Mesothelial cell of epicardium (in vitro differentiated cells): ENCODE data around the gene CBLB. TPM values are rescaled to one million over a fixed set of nuclear protein-coding genes. Genes with fewer than 3 reads are reported as not detected.

Experiments
- DNase-seq, 2 experiments: peaks; one replicate each; pipeline ENCODE4 v3.0.0; 2021; ENCODE audit warnings: low spot score in 2 of 2; ENCODE audit not compliant: unreplicated experiment in 2 of 2
- H3K27ac Mint-ChIP-seq: 2 replicates; pipeline ENCODE4 v1.8.0; 2021; ENCODE audit warnings: mixed read lengths
- H3K27me3 Mint-ChIP-seq: 2 replicates; pipeline ENCODE4 v1.8.0; 2021; ENCODE audit warnings: low read depth, mixed read lengths
- H3K36me3 Mint-ChIP-seq: 2 replicates; pipeline ENCODE4 v1.8.0; 2021; ENCODE audit warnings: mixed read lengths
- H3K4me1 Mint-ChIP-seq: 2 replicates; pipeline ENCODE4 v1.8.0; 2021; ENCODE audit warnings: mixed read lengths
- H3K4me3 Mint-ChIP-seq: 2 replicates; pipeline ENCODE4 v1.8.0; 2021; ENCODE audit warnings: mild to moderate bottlenecking, moderate library complexity, mixed read lengths
- H3K9me3 Mint-ChIP-seq: 2 replicates; pipeline ENCODE4 v1.8.0; 2021; ENCODE audit warnings: mixed read lengths
- CTCF ChIP-seq: fragments of 200-600 bp; sonication (generic); IDR thresholded peaks from one replicate; pipeline ENCODE4 v1.5.0; 2021; ENCODE audit warnings: antibody characterized with exemption; ENCODE audit not compliant: unreplicated experiment
- total RNA-seq: library from RNA; stranded (reverse); gene quantifications from 3 replicates; pipeline ENCODE4 v1.2.1, GENCODE V29; 2021

Gene CBLB
- total RNA-seq, 1 donor from 2014 or later: 116 TPM

DNA sequence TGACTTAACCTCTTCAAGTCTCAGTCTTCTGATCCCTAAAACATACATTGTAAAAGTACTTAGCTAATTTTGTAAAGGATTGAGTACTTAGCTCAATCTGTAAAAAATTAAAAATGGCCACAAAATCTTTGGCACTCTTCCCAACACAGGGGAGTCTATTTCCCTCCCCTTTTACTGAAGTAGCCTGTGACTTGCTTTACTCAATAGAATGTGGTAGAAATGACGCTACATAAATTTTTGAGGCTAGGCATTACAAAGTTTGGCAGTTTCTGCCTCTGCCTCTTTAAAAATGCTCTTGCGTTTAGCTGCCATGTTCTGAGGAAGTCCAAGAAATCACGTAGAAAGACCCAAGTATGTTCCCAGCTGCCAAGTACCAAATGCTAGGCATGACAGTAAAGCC, 80.2 kb downstream of the CBLB start:
- peaks cover 71% of the 10 kb centered on the region for H3K4me1 Mint-ChIP-seq
- no peak for TF ChIP-seq CTCF
- DNase-seq: no peak

GRCh38 chr3:105787453-105787852, 81.4 kb downstream of the CBLB start:
- Mint-ChIP-seq H3K36me3 (peaks cover 5% of the 10 kb centered on the region), H3K9me3 (no peaks in the 10 kb centered on the region), H3K27ac (peak overlapping the region; percentile 69), H3K27me3 (no peaks in the 10 kb centered on the region), H3K4me1 (peaks cover 63% of the 10 kb centered on the region), H3K4me3 (no peak overlapping the region)
- TF ChIP-seq CTCF: no peak
- no peak for DNase-seq

More for the DNA sequence above, 80.2 kb downstream of the CBLB start:
- H3K4me3 Mint-ChIP-seq: no peak overlapping the region
- H3K27me3 Mint-ChIP-seq: no peaks in the 10 kb centered on the region
- no peaks in the 10 kb centered on the region for H3K9me3 Mint-ChIP-seq
- H3K36me3 Mint-ChIP-seq: peaks cover 5% of the 10 kb centered on the region
- no peak overlapping the region for H3K27ac Mint-ChIP-seq

GRCh38 chr3:105786990-105787389, 81.8 kb downstream of the CBLB start:
- Mint-ChIP-seq H3K36me3 (peaks cover 7% of the 10 kb centered on the region), H3K27ac (peak overlapping the region; percentile 69), H3K9me3 (no peaks in the 10 kb centered on the region), H3K4me1 (peaks cover 62% of the 10 kb centered on the region), H3K4me3 (no peak overlapping the region), H3K27me3 (no peaks in the 10 kb centered on the region)
- TF ChIP-seq CTCF: no peak
- no peak for DNase-seq

DNA sequence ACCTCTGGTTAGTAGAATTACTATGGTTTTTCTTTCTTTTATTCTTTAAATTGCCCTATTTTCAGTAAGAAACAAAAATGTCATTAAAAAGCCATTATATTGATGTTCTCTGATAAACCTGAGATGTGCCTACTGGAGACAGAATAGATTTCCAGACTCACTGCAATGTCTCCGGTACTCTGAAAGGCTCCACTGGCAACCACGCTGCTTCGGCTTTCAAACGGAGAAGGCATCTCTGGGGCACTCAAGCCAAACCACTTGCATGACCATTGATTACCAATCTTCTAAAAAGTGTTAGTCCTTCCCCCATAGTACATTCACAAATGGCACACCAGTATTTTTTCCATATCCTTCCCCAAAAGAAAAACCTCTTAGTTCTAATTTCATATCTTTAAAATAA, 82.6 kb downstream of the CBLB start:
- peak overlapping the region; percentile 65 for H3K27ac Mint-ChIP-seq
- H3K9me3 Mint-ChIP-seq: no peaks in the 10 kb centered on the region
- peaks cover 8% of the 10 kb centered on the region for H3K36me3 Mint-ChIP-seq
- DNase-seq: no peak
- no peak overlapping the region for H3K4me3 Mint-ChIP-seq
- TF ChIP-seq CTCF: no peak
- H3K4me1 Mint-ChIP-seq: peaks cover 63% of the 10 kb centered on the region
- H3K27me3 Mint-ChIP-seq: no peaks in the 10 kb centered on the region

GRCh38 chr3:105785803-105786202, 83.0 kb downstream of the CBLB start:
- no peak for TF ChIP-seq CTCF
- no peak for DNase-seq
- Mint-ChIP-seq H3K4me3 (no peak overlapping the region), H3K27me3 (no peaks in the 10 kb centered on the region), H3K27ac (peak overlapping the region; percentile 50), H3K9me3 (no peaks in the 10 kb centered on the region), H3K4me1 (peaks cover 61% of the 10 kb centered on the region), H3K36me3 (peaks cover 9% of the 10 kb centered on the region)

DNA sequence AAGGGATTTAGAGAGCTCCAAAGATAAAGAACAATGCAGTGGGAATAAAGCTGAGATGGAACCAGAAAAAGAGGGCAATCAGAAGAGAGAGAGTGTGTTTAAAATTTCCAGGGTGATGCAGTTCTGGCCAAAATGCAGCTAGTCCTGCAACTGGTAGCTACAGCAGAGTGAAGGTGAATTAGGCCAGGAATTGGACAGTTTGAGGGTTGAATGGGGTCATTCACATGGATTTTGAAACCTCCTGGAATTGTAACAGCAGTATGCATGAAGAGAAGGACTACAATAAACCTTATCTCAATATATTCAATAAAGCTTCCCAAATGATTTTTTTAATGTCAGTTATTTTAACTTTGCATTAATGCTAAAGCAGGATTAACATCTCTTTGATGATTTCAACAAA, 85.2 kb downstream of the CBLB start:
- no peaks in the 10 kb centered on the region for H3K9me3 Mint-ChIP-seq
- peak overlapping the region; percentile 18 for H3K27ac Mint-ChIP-seq
- peaks cover 9% of the 10 kb centered on the region for H3K36me3 Mint-ChIP-seq
- H3K4me1 Mint-ChIP-seq: peaks cover 52% of the 10 kb centered on the region
- H3K27me3 Mint-ChIP-seq: no peaks in the 10 kb centered on the region
- no peak overlapping the region for H3K4me3 Mint-ChIP-seq
- TF ChIP-seq CTCF: no peak
- DNase-seq: no peak
